Measurements from ENCODE around the gene HNRNPH1. TPM values are rescaled to one million over a fixed set of nuclear protein-coding genes. Genes with fewer than 3 reads are reported as not detected.

HNRNPH1 gene
- total and polyA plus RNA-seq, 2 of the 8 experiments (the other 6 are each of a cell fraction or from before 2014, with no cell fraction given): 170 to 735 TPM

DNA sequence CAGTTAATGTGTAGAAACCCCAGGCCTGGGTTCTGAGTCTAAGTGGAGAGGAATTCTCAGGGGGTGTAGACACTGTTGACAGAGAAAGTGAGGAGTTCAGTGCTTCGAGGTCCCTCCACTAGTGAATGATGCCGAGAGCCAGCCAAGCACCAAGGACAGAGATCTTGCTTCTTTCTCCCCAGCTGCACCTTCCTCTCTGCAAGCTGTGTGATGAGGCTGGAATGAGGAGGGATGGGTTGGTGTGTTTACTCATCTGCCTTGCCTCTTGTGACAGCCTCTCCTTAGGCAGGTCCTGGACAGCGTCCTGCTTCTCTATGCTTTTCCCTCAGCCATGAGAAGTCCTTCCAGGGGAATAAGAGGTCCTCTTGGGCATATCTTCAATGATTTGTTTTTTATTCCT is 35.3 kb downstream of the HNRNPH1 start:
- no peaks in the 10 kb centered on the region for H3K9me3 ChIP-seq (ENCODE audit: insufficient read depth in 2 of 2, low read depth in 1 of 2, low read length in 1 of 2)
- TF ChIP-seq TEAD4 (IDR thresholded peaks at IDR 0.05; ENCODE audit: low read depth, low read length) (no peak), SIN3A (conservative IDR thresholded peaks at IDR 0.05 in 1 of 2, IDR thresholded peaks at IDR 0.05 in 1 of 2; ENCODE audit: low read depth in 1 of 2, low read length in 2 of 2) (no peak)
- TF ChIP-seq, protein P1, sequence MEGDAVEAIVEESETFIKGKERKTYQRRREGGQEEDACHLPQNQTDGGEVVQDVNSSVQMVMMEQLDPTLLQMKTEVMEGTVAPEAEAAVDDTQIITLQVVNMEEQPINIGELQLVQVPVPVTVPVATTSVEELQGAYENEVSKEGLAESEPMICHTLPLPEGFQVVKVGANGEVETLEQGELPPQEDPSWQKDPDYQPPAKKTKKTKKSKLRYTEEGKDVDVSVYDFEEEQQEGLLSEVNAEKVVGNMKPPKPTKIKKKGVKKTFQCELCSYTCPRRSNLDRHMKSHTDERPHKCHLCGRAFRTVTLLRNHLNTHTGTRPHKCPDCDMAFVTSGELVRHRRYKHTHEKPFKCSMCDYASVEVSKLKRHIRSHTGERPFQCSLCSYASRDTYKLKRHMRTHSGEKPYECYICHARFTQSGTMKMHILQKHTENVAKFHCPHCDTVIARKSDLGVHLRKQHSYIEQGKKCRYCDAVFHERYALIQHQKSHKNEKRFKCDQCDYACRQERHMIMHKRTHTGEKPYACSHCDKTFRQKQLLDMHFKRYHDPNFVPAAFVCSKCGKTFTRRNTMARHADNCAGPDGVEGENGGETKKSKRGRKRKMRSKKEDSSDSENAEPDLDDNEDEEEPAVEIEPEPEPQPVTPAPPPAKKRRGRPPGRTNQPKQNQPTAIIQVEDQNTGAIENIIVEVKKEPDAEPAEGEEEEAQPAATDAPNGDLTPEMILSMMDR (IDR thresholded peaks at IDR 0.05; ENCODE audit: control extremely low read depth in 1 of 3, insufficient read depth in 1 of 3, low read depth in 1 of 3, low read length in 3 of 3): no peak
- ChIA-PET CTCF (ENCODE audit: partially characterized antibody) (interaction anchor here (1.9 kb wide), 1 partner anchor 35 kb away, joined by 4 read pairs; the partner anchor contains the start of gene HNRNPH1), POLR2A (ENCODE audit: partially characterized antibody) (interaction anchor here (0.7 to 2.5 kb wide), 6 partner anchors 8 to 29 kb away, joined by 4 to 10 read pairs (median 5); no protein-coding TSS in a partner anchor)
- no peak overlapping the region for H2AFZ ChIP-seq (ENCODE audit: low read length)
- H4K91ac ChIP-seq (replicated peaks; ENCODE audit: insufficient read length, low read length): no peak overlapping the region
- H2BK15ac ChIP-seq (ENCODE audit: low read length): no peak overlapping the region
- no peaks in the 10 kb centered on the region for H3K79me2 ChIP-seq (ENCODE audit: control insufficient read depth in 1 of 2, insufficient read depth in 2 of 2, low read length in 2 of 2)
- no peaks in the 10 kb centered on the region for H3K4me1 ChIP-seq (replicated peaks in 1 of 4; ENCODE audit: control insufficient read depth in 3 of 4, insufficient read depth in 4 of 4, low read length in 3 of 4)
- no peak overlapping the region for H3K18ac ChIP-seq (ENCODE audit: extremely low read depth, low read length)
- no peak overlapping the region for H3K27ac ChIP-seq (ENCODE audit: low read depth, low read length)
- H3K14ac ChIP-seq (ENCODE audit: insufficient read length): no peak overlapping the region
- no peak for DNase-seq (ENCODE audit: low read depth in 1 of 2, low spot score in 2 of 2)
- H3K56ac ChIP-seq (replicated peaks; ENCODE audit: insufficient read length, low read depth, low read length): no peak overlapping the region
- no peak overlapping the region for H4K5ac ChIP-seq (ENCODE audit: insufficient read length, low read depth, low read length)
- no peak overlapping the region for H2BK20ac ChIP-seq (ENCODE audit: low read length)
- no peak overlapping the region; the same call in 1 of the 2 replicates for H2BK5ac ChIP-seq (ENCODE audit: low read depth, low read length)
- H3K79me1 ChIP-seq (ENCODE audit: low read depth, low read length): no peaks in the 10 kb centered on the region
- H3K23ac ChIP-seq (ENCODE audit: insufficient read length): no peak overlapping the region
- no peak overlapping the region for H2AK5ac ChIP-seq (ENCODE audit: low read depth, low read length)
- H2BK120ac ChIP-seq (replicated peaks; ENCODE audit: low read depth, low read length): no peak overlapping the region
- H3K4ac ChIP-seq (replicated peaks; ENCODE audit: insufficient read length, low read depth, low read length): no peak overlapping the region
- peak overlapping the region in 1 of 4 experiments; percentile 18; a peak in 1 of 7 replicates for H3K9ac ChIP-seq (replicated peaks in 1 of 4; ENCODE audit: extremely low read depth in 1 of 4, low read depth in 3 of 4, low read length in 3 of 4)
- peaks cover 0 to 4% of the 10 kb centered on the region in 2 experiments for H4K20me1 ChIP-seq (replicated peaks in 1 of 2; ENCODE audit: control insufficient read depth in 1 of 2, insufficient read depth in 2 of 2, low read length in 2 of 2)
- FAIRE-seq: no peak
- no peaks in the 10 kb centered on the region for H3K27me3 ChIP-seq (replicated peaks in 1 of 4; ENCODE audit: control insufficient read depth in 3 of 4, extremely low read depth in 1 of 4, insufficient read depth in 3 of 4, low read length in 3 of 4)
- peaks cover 12 to 65% (median 33%) of the 10 kb centered on the region in 4 experiments for H3K36me3 ChIP-seq (ENCODE audit: control insufficient read depth in 2 of 4, insufficient read depth in 4 of 4, low read length in 3 of 4)
- no peak overlapping the region for H3K4me3 ChIP-seq (ENCODE audit: extremely low read depth in 1 of 4, insufficient read depth in 2 of 4, low read depth in 3 of 4, low read length in 4 of 4)
- no peak overlapping the region for H4K8ac ChIP-seq (ENCODE audit: extremely low read depth, insufficient read depth, low read length)
- H2BK12ac ChIP-seq (ENCODE audit: low read depth, low read length): no peak overlapping the region
- no peak overlapping the region for H3K4me2 ChIP-seq (ENCODE audit: insufficient read depth in 1 of 2, low read depth in 2 of 2, low read length in 2 of 2)
- H3K23me2 ChIP-seq (ENCODE audit: low read depth, low read length): no peaks in the 10 kb centered on the region
- 87% methylated on average over 3 of the region's 3 CpGs; no CpG with 5 or more reads in 1 of the 2 experiments for WGBS, 2 experiments (ENCODE audit: extremely low coverage in 1 of 2, insufficient coverage in 1 of 2, insufficient read length in 1 of 2, insufficient replicate concordance in 2 of 2, low coverage in 1 of 2, low lambda C conversion rate in 2 of 2, missing lambda C conversion rate in 1 of 2)

All from H1 (cell line).